Smooth muscle cell (in vitro differentiated cells): Measurements from ENCODE around the gene CHMP6. TPM values are rescaled to one million over a fixed set of nuclear protein-coding genes. Genes with fewer than 3 reads are reported as not detected.

Experiments used
- DNase-seq: peaks from one replicate; lab custom pipeline; 2025; ENCODE audit not compliant: unreplicated experiment; lab: John Stamatoyannopoulos, UW
- H2AFZ ChIP-seq: fragments of 200-600 bp; sonication (generic); 2 replicates; pipeline ENCODE4 v1.6.0; 2016; ENCODE audit warnings: antibody characterized with exemption, low read depth, mild to moderate bottlenecking
- H3F3A ChIP-seq: fragments of 200-600 bp; sonication (generic); 2 replicates; pipeline ENCODE4 v1.6.0; 2017; ENCODE audit warnings: antibody characterized with exemption, low read depth
- H3K27ac ChIP-seq: fragments of 200-600 bp; sonication (generic); 2 replicates; pipeline ENCODE4 v1.5.1; 2016; ENCODE audit warnings: low read depth, mild to moderate bottlenecking
- H3K27me3 ChIP-seq: fragments of 200-600 bp; sonication (generic); 2 replicates; pipeline ENCODE4 v1.6.1; 2016; ENCODE audit warnings: low read depth, mild to moderate bottlenecking
- H3K36me3 ChIP-seq: fragments of 200-600 bp; sonication (generic); 2 replicates; pipeline ENCODE4 v1.5.1; 2016; ENCODE audit warnings: low read depth
- H3K4me1 ChIP-seq: fragments of 200-600 bp; sonication (generic); 2 replicates; pipeline ENCODE4 v1.5.1; 2016; ENCODE audit warnings: low read depth
- H3K4me2 ChIP-seq: fragments of 200-600 bp; sonication (generic); 2 replicates; pipeline ENCODE4 v1.6.0; 2016; ENCODE audit warnings: mild to moderate bottlenecking
- H3K4me3 ChIP-seq: fragments of 200-600 bp; sonication (generic); 2 replicates; pipeline ENCODE4 v1.5.1; 2016; ENCODE audit warnings: mild to moderate bottlenecking
- H3K79me2 ChIP-seq: fragments of 200-600 bp; sonication (generic); 2 replicates; pipeline ENCODE4 v1.6.0; 2016; ENCODE audit warnings: low read depth, mild to moderate bottlenecking
- H3K9ac ChIP-seq: fragments of 200-600 bp; sonication (generic); 2 replicates; pipeline ENCODE4 v1.6.0; 2016; ENCODE audit warnings: low read depth
- H3K9me3 ChIP-seq: fragments of 200-600 bp; sonication (generic); replicated peaks from 2 replicates; pipeline ENCODE4 v1.5.1; 2016; ENCODE audit warnings: low read depth
- H4K20me1 ChIP-seq: fragments of 200-600 bp; sonication (generic); 2 replicates; pipeline ENCODE4 v1.6.0; 2016; ENCODE audit warnings: low read depth
- WGBS: methylation state at CpG from one replicate; pipeline ENCODE4 v1.1.7; 2016; ENCODE audit warnings: low lambda C conversion rate; 5-methylcytosine and 5-hydroxymethylcytosine counted together
- polyA plus RNA-seq: library from polyadenylated mRNA; unstranded; fragments of >200 nt; fragmentation: Nextera tagmentation; extraction: Ambion mirVana; gene quantifications from 2 replicates; pipeline ENCODE4 v1.2.1, GENCODE V29; 2016
- total RNA-seq: library from RNA; depleted of rRNA; stranded (reverse); fragments of >200 nt; gene quantifications from 2 replicates; pipeline ENCODE4 v1.2.3, GENCODE V29; 2014
- TF ChIP-seq, protein P1 (sequence below): fragments of 200-600 bp; sonication (generic); IDR thresholded peaks from 2 replicates; pipeline ENCODE4 v1.5.1; 2017; ENCODE audit warnings: borderline replicate concordance, mild to moderate bottlenecking, antibody characterized with exemption; ENCODE audit not compliant: insufficient read depth, poor library complexity, severe bottlenecking

Gene CHMP6
- total and polyA plus RNA-seq, 2 experiments from 2014 or later: 5.8 to 21.5 TPM

DNA sequence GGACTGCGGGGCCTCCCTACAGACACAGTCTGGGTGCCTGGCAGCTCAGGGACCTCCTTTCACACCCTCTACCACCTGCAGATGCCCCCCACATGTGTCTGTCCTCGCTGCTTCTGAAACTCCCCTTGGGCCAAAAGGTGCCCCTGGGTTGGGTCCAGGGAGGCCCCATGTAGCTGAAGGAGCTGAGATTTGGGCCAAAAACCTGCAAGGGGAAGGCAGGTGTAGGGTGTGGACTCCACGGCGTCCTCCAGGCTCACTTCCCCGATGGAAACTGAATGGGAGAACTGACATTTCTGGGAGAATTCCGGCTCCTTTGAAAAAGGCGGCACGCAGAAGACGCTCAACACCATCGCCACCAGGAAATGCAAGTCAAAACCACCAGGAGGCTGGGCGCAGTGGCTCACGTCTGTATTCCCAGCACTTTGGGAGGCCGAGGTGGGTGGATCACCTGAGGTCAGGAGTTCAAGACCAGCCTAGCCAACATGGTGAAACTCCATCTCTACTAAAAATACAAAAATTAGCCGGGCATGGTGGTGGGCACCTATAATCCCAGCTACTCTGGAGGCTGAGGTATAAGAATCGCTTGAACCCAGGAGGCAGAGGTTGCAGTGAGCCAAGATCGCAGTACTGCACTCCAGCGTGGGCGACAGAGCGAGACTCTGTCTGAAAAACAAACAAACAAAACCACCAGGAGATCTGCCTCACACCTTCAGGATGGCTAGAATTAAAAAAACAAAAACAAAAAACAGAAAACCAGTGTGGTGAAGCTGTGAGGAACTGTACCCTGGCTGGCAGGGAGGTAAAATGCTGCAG lies 30.1 kb downstream of the CHMP6 start:
- Histone ChIP-seq H3K4me3 (no peak overlapping the region), H3F3A (peaks cover 10% of the 10 kb centered on the region), H3K9me3 (no peaks in the 10 kb centered on the region), H3K4me2 (no peak overlapping the region), H3K36me3 (no peaks in the 10 kb centered on the region), H3K9ac (no peak overlapping the region), H3K79me2 (no peaks in the 10 kb centered on the region), H2AFZ (no peak overlapping the region), H4K20me1 (no peaks in the 10 kb centered on the region), H3K27me3 (no peaks in the 10 kb centered on the region), H3K4me1 (peaks cover 19% of the 10 kb centered on the region), H3K27ac (no peak overlapping the region)
- TF ChIP-seq, protein P1, sequence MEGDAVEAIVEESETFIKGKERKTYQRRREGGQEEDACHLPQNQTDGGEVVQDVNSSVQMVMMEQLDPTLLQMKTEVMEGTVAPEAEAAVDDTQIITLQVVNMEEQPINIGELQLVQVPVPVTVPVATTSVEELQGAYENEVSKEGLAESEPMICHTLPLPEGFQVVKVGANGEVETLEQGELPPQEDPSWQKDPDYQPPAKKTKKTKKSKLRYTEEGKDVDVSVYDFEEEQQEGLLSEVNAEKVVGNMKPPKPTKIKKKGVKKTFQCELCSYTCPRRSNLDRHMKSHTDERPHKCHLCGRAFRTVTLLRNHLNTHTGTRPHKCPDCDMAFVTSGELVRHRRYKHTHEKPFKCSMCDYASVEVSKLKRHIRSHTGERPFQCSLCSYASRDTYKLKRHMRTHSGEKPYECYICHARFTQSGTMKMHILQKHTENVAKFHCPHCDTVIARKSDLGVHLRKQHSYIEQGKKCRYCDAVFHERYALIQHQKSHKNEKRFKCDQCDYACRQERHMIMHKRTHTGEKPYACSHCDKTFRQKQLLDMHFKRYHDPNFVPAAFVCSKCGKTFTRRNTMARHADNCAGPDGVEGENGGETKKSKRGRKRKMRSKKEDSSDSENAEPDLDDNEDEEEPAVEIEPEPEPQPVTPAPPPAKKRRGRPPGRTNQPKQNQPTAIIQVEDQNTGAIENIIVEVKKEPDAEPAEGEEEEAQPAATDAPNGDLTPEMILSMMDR: no peak
- DNase-seq: no peak
- 87% methylated on average over 19 of the region's 19 CpGs for WGBS

GRCh38 chr17:81022344-81022676 lies 30.7 kb downstream of the CHMP6 start:
- Histone ChIP-seq H3K4me3 (no peak overlapping the region), H2AFZ (no peak overlapping the region), H3K27me3 (no peaks in the 10 kb centered on the region), H3K79me2 (no peaks in the 10 kb centered on the region), H3K4me2 (no peak overlapping the region), H3K36me3 (no peaks in the 10 kb centered on the region), H4K20me1 (no peaks in the 10 kb centered on the region), H3K27ac (no peak overlapping the region), H3K9ac (no peak overlapping the region), H3K4me1 (peaks cover 19% of the 10 kb centered on the region), H3F3A (peaks cover 10% of the 10 kb centered on the region), H3K9me3 (no peaks in the 10 kb centered on the region)
- no peak for DNase-seq
- 89% methylated on average over 4 of the region's 6 CpGs for WGBS
- TF ChIP-seq, protein P1: no peak

- 71% methylated on average over 16 of the region's 16 CpGs for WGBS
- Histone ChIP-seq H3K36me3 (no peaks in the 10 kb centered on the region), H3K4me2 (no peak overlapping the region), H3K9ac (no peak overlapping the region), H4K20me1 (no peaks in the 10 kb centered on the region), H3K27me3 (no peaks in the 10 kb centered on the region), H3K4me1 (peaks cover 6% of the 10 kb centered on the region), H3K79me2 (no peaks in the 10 kb centered on the region), H2AFZ (no peak overlapping the region), H3K4me3 (no peak overlapping the region), H3K27ac (no peak overlapping the region), H3K9me3 (no peaks in the 10 kb centered on the region), H3F3A (no peaks in the 10 kb centered on the region)
- TF ChIP-seq, protein P1: no peak
- no peak for DNase-seq
Observed at GRCh38 chr17:81025065-81025740, 33.6 kb downstream of the CHMP6 start.
